ENCODE measurements around the gene PHF20. TPM values are rescaled to one million over a fixed set of nuclear protein-coding genes. Genes with fewer than 3 reads are reported as not detected.
"Not testable (repeated sequence)": the region's sequence is repeated elsewhere in the genome, so short reads cannot be mapped to it uniquely, and the experiment has no call there.

Gene PHF20
- total and polyA plus RNA-seq, 9 donors = 17.6 to 70.0 (median 47.0) TPM

- H3K36me3 ChIP-seq = no peaks in the 10 kb centered on the region
- H3K4me3 ChIP-seq = no peak overlapping the region
- H3K9me3 ChIP-seq = no peaks in the 10 kb centered on the region
- H3K4me1 ChIP-seq (ENCODE audit: insufficient read depth) = no peaks in the 10 kb centered on the region
- no peaks in the 10 kb centered on the region for H3K27me3 ChIP-seq
- DNase-seq = no peak
- 91 to 95% (median 94%) methylated on average over 3 of the region's 3 CpGs for WGBS, 3 donors
- TF ChIP-seq CTCF (IDR thresholded peaks at IDR 0.05) = no peak
- no peak for TF ChIP-seq EP300 (IDR thresholded peaks at IDR 0.05)
- TF ChIP-seq POLR2A (IDR thresholded peaks at IDR 0.05) = no peak
- H3K27ac ChIP-seq = no peak overlapping the region
- intact Hi-C loops (cut with DNase I) = no loop called here
Observed at GRCh38 chr20:35893942-35894341, 122.1 kb downstream of the PHF20 start.

GRCh38 chr20:35895516-35895915 lies 123.7 kb downstream of the PHF20 start:
- H3K27me3 ChIP-seq; H3K27ac ChIP-seq; H3K4me3 ChIP-seq; H3K9me3 ChIP-seq; H3K4me1 ChIP-seq (ENCODE audit: insufficient read depth); DNase-seq; H3K36me3 ChIP-seq; intact Hi-C loops (cut with DNase I): not testable (repeated sequence)
- 87 to 90% (median 88%) methylated on average over 7 of the region's 7 CpGs for WGBS, 3 donors

GRCh38 chr20:35899064-35899463 lies 127.2 kb downstream of the PHF20 start:
- WGBS, 3 donors = 68 to 85% (median 72%) methylated on average over 3 of the region's 3 CpGs
- H3K9me3 ChIP-seq = no peaks in the 10 kb centered on the region
- no peaks in the 10 kb centered on the region for H3K4me1 ChIP-seq (ENCODE audit: insufficient read depth)
- no peaks in the 10 kb centered on the region for H3K36me3 ChIP-seq
- H3K27me3 ChIP-seq = no peaks in the 10 kb centered on the region
- no peak for DNase-seq
- no peak overlapping the region for H3K4me3 ChIP-seq
- H3K27ac ChIP-seq = no peak overlapping the region
- no peak for TF ChIP-seq EP300 (IDR thresholded peaks at IDR 0.05)
- intact Hi-C loops (cut with DNase I) = no loop called here

- intact Hi-C loops (cut with DNase I); H3K4me3 ChIP-seq; H3K27ac ChIP-seq; H3K4me1 ChIP-seq (ENCODE audit: insufficient read depth); H3K9me3 ChIP-seq; H3K36me3 ChIP-seq; DNase-seq; H3K27me3 ChIP-seq: not testable (repeated sequence)
- 88 to 93% (median 92%) methylated on average over 4 of the region's 4 CpGs for WGBS, 3 donors
Observed at GRCh38 chr20:35901230-35901629, 129.4 kb downstream of the PHF20 start.

- TF ChIP-seq CTCF (IDR thresholded peaks at IDR 0.05) (no peak), EP300 (IDR thresholded peaks at IDR 0.05) (no peak), POLR2A (IDR thresholded peaks at IDR 0.05) (no peak)
- Histone ChIP-seq H3K36me3 (no peaks in the 10 kb centered on the region), H3K27me3 (no peaks in the 10 kb centered on the region), H3K4me1 (ENCODE audit: insufficient read depth) (no peaks in the 10 kb centered on the region), H3K4me3 (no peak overlapping the region), H3K27ac (no peak overlapping the region), H3K9me3 (no peaks in the 10 kb centered on the region)
- DNase-seq = no peak
- intact Hi-C loops (cut with DNase I) = no loop called here
- 85 to 92% (median 89%) methylated on average over 4 of the region's 4 CpGs for WGBS, 3 donors
Observed at GRCh38 chr20:35901678-35902544, 130.1 kb downstream of the PHF20 start.

- 90 to 99% (median 95%) methylated on average over 3 of the region's 3 CpGs for WGBS, 3 donors
Observed at GRCh38 chr20:35902545-35902941, 130.7 kb downstream of the PHF20 start.

More at GRCh38 chr20:35902545-35902941, 130.7 kb downstream of the PHF20 start:
- H3K27me3 ChIP-seq = no peaks in the 10 kb centered on the region
- no peaks in the 10 kb centered on the region for H3K4me1 ChIP-seq (ENCODE audit: insufficient read depth)
- TF ChIP-seq CTCF (IDR thresholded peaks at IDR 0.05) (no peak), POLR2A (IDR thresholded peaks at IDR 0.05) (no peak), EP300 (IDR thresholded peaks at IDR 0.05) (no peak)
- no peak overlapping the region for H3K4me3 ChIP-seq
- intact Hi-C loops (cut with DNase I) = no loop called here
- H3K36me3 ChIP-seq = no peaks in the 10 kb centered on the region
- DNase-seq = no peak
- no peak overlapping the region for H3K27ac ChIP-seq
- no peaks in the 10 kb centered on the region for H3K9me3 ChIP-seq

Data from ovary (tissue), 9 donors.